Caco-2 (cell line): ENCODE measurements around the gene GNG7. TPM values are rescaled to one million over a fixed set of nuclear protein-coding genes. Genes with fewer than 3 reads are reported as not detected.

Experiments used
- BruUV-seq: library from RNA; stranded (reverse); fragments of 400-500 nt; replicated peaks from 2 replicates; lab custom pipeline; 2021; lab: Mats Ljungman, UMichigan
- CTCF ChIA-PET: fragments of 300-600 bp; sonication (Branson Sonifier 250); formaldehyde crosslinking; loops from one replicate; lab custom pipeline; 2022; ENCODE audit warnings: antibody characterized with exemption; lab: Charles Lee
- POLR2A ChIA-PET: fragments of 300-600 bp; sonication (Branson Sonifier 250); formaldehyde crosslinking; loops from one replicate; lab custom pipeline; 2022; ENCODE audit warnings: antibody characterized with exemption; lab: Charles Lee
- DNase-seq, 2 experiments: peaks; one replicate each; pipeline versions ENCODE4 v3.0.0 to v3.0.0-alpha.2; 2020 to 2022
- H3K27me3 ChIP-seq: replicated peaks from 2 replicates; pipeline ENCODE4 v1.6.0; 2011; ENCODE audit warnings: low read length; ENCODE audit not compliant: control insufficient read depth, insufficient read depth
- H3K36me3 ChIP-seq: 2 replicates; pipeline ENCODE4 v1.5.1; 2011; ENCODE audit warnings: low read length; ENCODE audit not compliant: control insufficient read depth, insufficient read depth
- H3K4me1 ChIP-seq: fragments of 250-450 bp; sonication (Bioruptor Pico); 2 replicates; pipeline ENCODE4 v1.5.1; 2020; ENCODE audit warnings: mild to moderate bottlenecking
- H3K4me3 ChIP-seq: 2 replicates; pipeline ENCODE4 v1.5.1; 2011; ENCODE audit warnings: low read depth, mild to moderate bottlenecking, control low read depth, low read length
- H3K9me3 ChIP-seq: fragments of 250-450 bp; sonication (Bioruptor Pico); 2 replicates; pipeline ENCODE4 v1.5.1; 2020; ENCODE audit warnings: mild to moderate bottlenecking, moderate library complexity
- H3K27ac Mint-ChIP-seq: one replicate; pipeline ENCODE4 v1.8.0; 2022; ENCODE audit warnings: mixed read lengths; ENCODE audit not compliant: unreplicated experiment
- H3K27me3 Mint-ChIP-seq: one replicate; pipeline ENCODE4 v1.8.0; 2022; ENCODE audit warnings: mixed read lengths; ENCODE audit not compliant: insufficient read depth, unreplicated experiment
- H3K36me3 Mint-ChIP-seq: one replicate; pipeline ENCODE4 v1.8.0; 2022; ENCODE audit warnings: mild to moderate bottlenecking, mixed read lengths; ENCODE audit not compliant: insufficient read depth, unreplicated experiment
- H3K4me1 Mint-ChIP-seq: one replicate; pipeline ENCODE4 v1.8.0; 2022; ENCODE audit warnings: low read depth, mixed read lengths; ENCODE audit not compliant: unreplicated experiment
- H3K4me3 Mint-ChIP-seq: one replicate; pipeline ENCODE4 v1.8.0; 2022; ENCODE audit warnings: mild to moderate bottlenecking, moderate library complexity, mixed read lengths; ENCODE audit not compliant: unreplicated experiment
- H3K9me3 Mint-ChIP-seq: one replicate; pipeline ENCODE4 v1.8.0; 2022; ENCODE audit warnings: mixed read lengths; ENCODE audit not compliant: unreplicated experiment
- intact Hi-C: fragments of 100-400 bp; cut with micrococcal nuclease; formaldehyde crosslinking; loops from one replicate; pipeline ENCODE4 v1.10.0; 2022; ENCODE audit not compliant: unreplicated experiment
- total RNA-seq: library from RNA; stranded (reverse); gene quantifications from 2 replicates; pipeline ENCODE4 v1.2.3, GENCODE V29; 2022
- TF ChIP-seq, protein P1 (sequence below), 2 experiments: fragments of 200-600 bp in 1 of 2; IDR thresholded peaks; 1 replicate in 1 of 2; 2 replicates in 1 of 2; pipeline versions ENCODE4 v1.5.1 to v1.8.0; 2011 to 2022; ENCODE audit warnings: antibody characterized with exemption in 1 of 2, control low read depth in 1 of 2, inconsistent platforms in 1 of 2, low read depth in 1 of 2, low read length in 1 of 2, mild to moderate bottlenecking in 1 of 2, moderate library complexity in 1 of 2; ENCODE audit not compliant: insufficient read depth in 1 of 2, severe bottlenecking in 1 of 2, unreplicated experiment in 1 of 2

Gene GNG7
- total RNA-seq, 1 experiment from 2014 or later = 0.43 TPM

DNA sequence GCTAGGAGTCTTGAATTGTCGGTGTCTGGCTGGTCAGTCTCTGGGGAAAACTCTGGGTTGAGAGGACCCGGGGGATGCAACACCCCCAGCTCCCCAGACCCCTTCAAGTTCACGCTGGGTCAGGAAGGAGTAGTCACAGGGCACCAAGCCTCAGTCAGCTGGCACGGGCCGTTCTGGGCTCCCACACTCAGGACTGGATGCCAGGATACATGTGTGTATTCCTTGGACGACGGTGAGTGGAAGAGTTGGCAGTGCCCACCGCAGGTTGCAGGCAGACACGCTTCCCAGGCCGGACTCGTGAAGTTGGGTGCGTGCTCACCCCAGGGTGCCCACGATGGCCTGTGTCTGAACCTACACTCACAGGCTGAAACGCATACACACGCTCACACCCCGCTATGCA is 221.0 kb downstream of the GNG7 start:
- intact Hi-C loops = no loop called here
- POLR2A ChIA-PET = no interaction called here

DNA sequence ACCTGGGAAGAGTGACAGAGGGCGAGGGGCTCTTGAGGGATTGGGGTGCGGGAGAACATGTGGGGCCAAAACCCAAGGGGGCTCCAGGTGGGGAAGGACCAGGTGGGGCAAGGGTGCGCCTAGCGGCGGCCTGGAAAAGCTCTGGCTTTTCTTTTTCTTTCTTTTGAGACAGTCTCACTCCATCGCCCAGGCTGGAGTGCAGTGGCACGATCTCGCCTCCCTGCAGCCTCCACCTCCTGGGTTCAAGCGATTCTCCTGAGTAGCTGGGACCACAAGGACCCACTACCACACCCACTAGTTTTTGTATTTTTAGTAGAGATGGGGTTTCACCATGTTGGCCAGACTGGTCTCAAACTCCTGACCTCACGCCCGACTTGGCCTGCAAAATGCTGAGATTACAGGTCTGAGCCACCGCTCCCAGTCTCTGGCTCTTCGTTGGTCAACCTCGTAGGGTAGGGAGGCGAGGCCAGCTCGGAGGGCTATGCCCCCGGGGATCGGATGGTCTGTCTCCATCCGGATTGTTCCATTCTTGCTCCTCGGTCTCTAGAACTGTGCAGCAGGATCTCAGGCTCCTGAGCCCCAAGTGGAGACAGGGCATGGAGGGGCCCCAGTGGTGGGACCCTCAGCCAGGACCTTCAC is 222.8 kb downstream of the GNG7 start:
- no peaks in the 10 kb centered on the region for H3K27me3 ChIP-seq
- no TSS peak for BruUV-seq
- intact Hi-C loops = loop anchor here (5.0 kb wide), 2 partner anchors 48 to 118 kb away; no protein-coding TSS in a partner anchor
- H3K9me3 ChIP-seq = no peaks in the 10 kb centered on the region
- Mint-ChIP-seq H3K27me3 (no peaks in the 10 kb centered on the region), H3K27ac (peak overlapping the region; percentile 48), H3K4me1 (no peaks in the 10 kb centered on the region), H3K9me3 (peaks cover 11% of the 10 kb centered on the region), H3K4me3 (no peak overlapping the region), H3K36me3 (peaks cover 49% of the 10 kb centered on the region)
- TF ChIP-seq, protein P1, sequence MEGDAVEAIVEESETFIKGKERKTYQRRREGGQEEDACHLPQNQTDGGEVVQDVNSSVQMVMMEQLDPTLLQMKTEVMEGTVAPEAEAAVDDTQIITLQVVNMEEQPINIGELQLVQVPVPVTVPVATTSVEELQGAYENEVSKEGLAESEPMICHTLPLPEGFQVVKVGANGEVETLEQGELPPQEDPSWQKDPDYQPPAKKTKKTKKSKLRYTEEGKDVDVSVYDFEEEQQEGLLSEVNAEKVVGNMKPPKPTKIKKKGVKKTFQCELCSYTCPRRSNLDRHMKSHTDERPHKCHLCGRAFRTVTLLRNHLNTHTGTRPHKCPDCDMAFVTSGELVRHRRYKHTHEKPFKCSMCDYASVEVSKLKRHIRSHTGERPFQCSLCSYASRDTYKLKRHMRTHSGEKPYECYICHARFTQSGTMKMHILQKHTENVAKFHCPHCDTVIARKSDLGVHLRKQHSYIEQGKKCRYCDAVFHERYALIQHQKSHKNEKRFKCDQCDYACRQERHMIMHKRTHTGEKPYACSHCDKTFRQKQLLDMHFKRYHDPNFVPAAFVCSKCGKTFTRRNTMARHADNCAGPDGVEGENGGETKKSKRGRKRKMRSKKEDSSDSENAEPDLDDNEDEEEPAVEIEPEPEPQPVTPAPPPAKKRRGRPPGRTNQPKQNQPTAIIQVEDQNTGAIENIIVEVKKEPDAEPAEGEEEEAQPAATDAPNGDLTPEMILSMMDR (IDR thresholded peaks at IDR 0.05; ENCODE audit: insufficient read depth in 1 of 2, low read depth in 1 of 2, low read length in 1 of 2, severe bottlenecking in 1 of 2, unreplicated experiment in 1 of 2) = no peak
- DNase-seq = no peak
- H3K4me3 ChIP-seq = no peak overlapping the region
- POLR2A ChIA-PET = no interaction called here
- no peaks in the 10 kb centered on the region; the same call in 1 of the 2 replicates for H3K36me3 ChIP-seq
- no peaks in the 10 kb centered on the region for H3K4me1 ChIP-seq
- CTCF ChIA-PET = no interaction called here

More for the DNA sequence above, 221.0 kb downstream of the GNG7 start:
- no peaks in the 10 kb centered on the region for H3K4me1 ChIP-seq
- no peaks in the 10 kb centered on the region for H3K27me3 Mint-ChIP-seq
- H3K4me3 ChIP-seq = no peak overlapping the region
- no peak overlapping the region for H3K27ac Mint-ChIP-seq
- no peaks in the 10 kb centered on the region for H3K4me1 Mint-ChIP-seq
- no peak for DNase-seq
- peaks cover 38% of the 10 kb centered on the region for H3K36me3 Mint-ChIP-seq
- BruUV-seq = no TSS peak
- peaks cover 11% of the 10 kb centered on the region for H3K9me3 Mint-ChIP-seq
- H3K27me3 ChIP-seq = no peaks in the 10 kb centered on the region
- CTCF ChIA-PET = no interaction called here
- no peaks in the 10 kb centered on the region for H3K9me3 ChIP-seq
- H3K36me3 ChIP-seq = no peaks in the 10 kb centered on the region; the same call in 1 of the 2 replicates
- H3K4me3 Mint-ChIP-seq = no peak overlapping the region
- TF ChIP-seq, protein P1 (IDR thresholded peaks at IDR 0.05; ENCODE audit: insufficient read depth in 1 of 2, low read depth in 1 of 2, low read length in 1 of 2, severe bottlenecking in 1 of 2, unreplicated experiment in 1 of 2) = no peak

GRCh38 chr19:2478756-2479555 is 223.5 kb downstream of the GNG7 start:
- intact Hi-C loops = loop anchor here (5.0 kb wide), 2 partner anchors 48 to 118 kb away; no protein-coding TSS in a partner anchor
- DNase-seq = no peak
- CTCF ChIA-PET = no interaction called here

More at GRCh38 chr19:2478756-2479555, 223.5 kb downstream of the GNG7 start:
- POLR2A ChIA-PET = interaction anchor here (0.8 to 3.7 kb wide), 2 partner anchors 16 to 63 kb away, joined by 4 to 139 read pairs; no protein-coding TSS in a partner anchor
- TF ChIP-seq, protein P1 (IDR thresholded peaks at IDR 0.05; ENCODE audit: insufficient read depth in 1 of 2, low read depth in 1 of 2, low read length in 1 of 2, severe bottlenecking in 1 of 2, unreplicated experiment in 1 of 2) = no peak
- Histone ChIP-seq H3K9me3 (no peaks in the 10 kb centered on the region), H3K36me3 (no peaks in the 10 kb centered on the region; the same call in 1 of the 2 replicates), H3K27me3 (no peaks in the 10 kb centered on the region), H3K4me3 (no peak overlapping the region), H3K4me1 (no peaks in the 10 kb centered on the region)
- peaks cover 7% of the 10 kb centered on the region for H3K9me3 Mint-ChIP-seq
- H3K36me3 Mint-ChIP-seq = peaks cover 49% of the 10 kb centered on the region
- no peaks in the 10 kb centered on the region for H3K27me3 Mint-ChIP-seq
- H3K4me1 Mint-ChIP-seq = no peaks in the 10 kb centered on the region
- H3K27ac Mint-ChIP-seq = peak overlapping the region; percentile 91
- peak overlapping the region; percentile 88 for H3K4me3 Mint-ChIP-seq
- BruUV-seq = no TSS peak
